NCI-H526 treated with DMSO at 0.1 percent for 48 hours (cell line): ENCODE measurements around the gene AGER.
"Not testable (repeated sequence)": the region's sequence is repeated elsewhere in the genome, so short reads cannot be mapped to it uniquely, and the experiment has no call there.

Experiments
- DNase-seq: peaks from one replicate; lab custom pipeline; 2025; lab: John Stamatoyannopoulos, UW

AGER gene

DNA sequence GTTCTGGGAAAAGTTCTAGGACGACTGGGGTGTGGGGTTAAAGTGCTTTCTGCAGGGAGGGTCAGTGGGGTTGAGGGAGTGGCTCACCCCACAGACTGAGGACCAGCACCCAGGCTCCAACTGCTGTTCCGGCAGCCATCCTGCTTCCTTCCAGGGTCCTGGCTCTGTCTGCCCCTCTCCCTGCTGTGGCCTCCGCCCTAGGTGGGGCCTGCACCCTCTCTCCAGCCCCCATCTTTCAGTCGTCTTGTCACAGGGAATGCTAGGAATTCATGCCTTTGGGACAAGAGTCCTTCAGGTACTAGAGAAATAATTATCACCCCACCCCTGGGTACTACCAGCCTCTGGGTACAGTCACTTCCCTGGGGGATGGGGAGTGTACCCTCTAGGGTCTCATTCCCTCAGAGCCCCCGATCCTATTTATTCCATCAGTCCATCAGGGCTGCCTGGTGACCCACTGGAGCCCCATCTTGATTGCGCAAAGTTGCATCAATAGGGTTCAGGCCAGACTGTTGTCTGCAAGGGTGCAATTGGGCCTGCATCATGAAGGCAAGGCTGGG is at the start of gene AGER:
Gene AGER (minus strand): TSS at position 170 of the 557 bp plus-strand sequence. CDS start 31 bp downstream, at position 139.
- no peak for DNase-seq

DNA sequence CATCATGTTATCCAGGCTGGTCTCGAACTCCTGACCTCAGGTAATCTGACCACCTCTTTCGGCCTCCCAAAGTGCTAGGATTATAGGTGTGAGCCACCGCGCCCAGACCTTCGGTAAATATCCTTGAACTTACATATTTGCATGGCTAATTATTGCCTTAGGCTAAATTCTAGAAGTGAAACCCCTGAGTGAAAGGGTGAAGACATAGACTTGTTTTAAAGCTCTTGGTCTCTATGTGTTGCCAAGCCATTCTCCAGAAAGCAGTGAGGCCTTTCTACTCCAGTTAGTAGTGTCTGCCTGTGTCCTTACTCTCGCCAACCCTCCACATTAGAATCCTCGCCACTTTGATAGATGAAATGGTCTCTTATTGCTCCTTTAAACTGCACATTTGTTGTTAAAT is 42.4 kb upstream of the AGER start:
- DNase-seq, result no peak

- DNase-seq, result no peak
These were observed 40.6 kb upstream of the AGER start for GRCh38 chr6:32224696-32225095.

DNA sequence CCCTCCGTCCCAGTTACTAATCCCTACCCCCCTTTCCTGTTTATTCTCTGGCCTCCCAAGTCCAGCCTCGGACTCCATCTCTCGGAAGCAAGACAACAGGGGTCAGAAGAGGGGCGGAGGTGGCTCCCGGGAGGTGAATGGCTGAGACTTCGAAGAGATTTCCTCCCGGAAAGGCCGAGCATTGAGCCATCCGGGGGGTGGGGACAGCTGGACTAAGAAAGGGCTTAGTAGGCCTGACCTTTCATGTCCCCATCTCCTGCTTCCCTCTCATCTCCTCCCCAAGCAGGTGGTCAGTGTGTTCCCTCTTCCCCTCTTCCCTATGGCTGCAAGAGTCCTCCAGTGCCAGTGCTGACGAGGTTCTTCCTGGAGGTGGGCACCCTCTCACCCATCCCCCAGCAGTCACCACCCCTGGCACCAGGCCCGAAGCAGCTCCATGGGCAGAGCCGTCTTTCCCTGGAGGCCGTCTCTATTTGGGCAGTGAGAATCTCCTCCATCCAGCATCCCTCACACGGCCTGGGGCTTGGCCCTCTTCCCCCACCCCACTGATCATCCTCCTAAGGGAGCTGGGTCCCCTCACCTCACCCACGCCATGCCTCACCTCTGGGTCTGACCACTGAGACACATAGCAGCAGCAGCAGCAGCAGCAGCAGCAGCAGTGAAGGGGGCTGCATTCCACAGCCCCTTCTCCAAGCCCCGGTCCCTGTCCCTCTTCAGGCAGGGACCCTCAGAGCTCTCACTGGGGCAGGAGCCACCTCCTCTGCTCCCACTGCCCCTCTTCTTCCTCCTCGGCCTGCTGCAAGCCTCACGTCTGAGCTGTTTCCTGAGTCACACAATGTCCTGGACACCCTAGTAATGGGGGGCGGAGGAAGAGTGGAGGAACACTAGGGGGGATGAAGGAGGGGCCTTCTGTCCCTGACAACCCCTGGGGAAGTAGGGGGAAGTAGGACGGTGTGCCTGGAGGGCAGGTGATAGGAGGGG is 39.5 kb upstream of the AGER start, which contains the start of gene NOTCH4:
Gene NOTCH4 (minus strand): TSS at position 810 of the 978 bp plus-strand sequence. CDS start 139 bp downstream, at position 671.
- no peak for DNase-seq

DNA sequence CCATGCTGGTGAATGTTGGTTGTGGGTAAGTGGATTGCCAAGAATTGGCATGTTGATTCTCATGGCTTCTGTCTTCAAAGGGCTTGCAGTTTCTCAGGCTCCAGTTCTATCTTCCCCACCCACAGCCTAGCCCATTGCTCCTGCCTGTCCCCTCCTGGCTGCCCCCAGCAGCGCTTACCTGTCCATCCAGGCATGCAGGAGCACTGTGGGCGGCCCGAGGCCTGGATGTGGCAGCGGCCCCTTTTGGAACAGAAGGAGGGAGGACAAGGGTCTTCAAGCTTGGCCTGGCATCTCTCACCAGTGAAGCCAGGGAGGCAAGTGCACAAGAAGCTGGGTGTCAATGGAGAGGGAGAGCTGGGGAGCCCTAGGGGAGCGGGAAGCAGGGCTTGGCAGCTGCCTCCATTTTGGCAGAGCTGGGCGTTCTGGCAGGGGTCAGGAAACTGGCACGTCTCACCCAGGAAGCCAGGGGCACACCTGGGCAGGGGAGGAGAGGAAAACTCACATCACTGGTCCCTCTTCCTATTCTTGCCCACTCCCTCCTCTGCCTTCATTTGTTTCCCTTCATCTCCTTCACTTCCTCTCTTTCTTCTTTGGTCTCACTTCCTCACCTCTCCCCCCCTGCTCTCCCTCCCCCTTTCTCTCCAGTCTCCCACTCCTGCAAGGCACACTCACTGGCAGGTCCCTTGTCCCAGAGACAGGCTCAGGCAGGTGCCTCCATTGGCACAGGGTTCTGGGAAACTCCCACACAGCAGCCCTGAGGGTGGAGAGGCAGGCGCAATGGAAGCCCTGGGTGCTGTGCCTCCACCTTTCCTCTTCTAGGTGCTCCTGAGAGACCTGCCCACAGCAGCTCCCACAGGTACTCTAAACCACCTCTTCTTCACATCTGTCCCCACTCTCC is 38.5 kb upstream of the AGER start:
- no peak for DNase-seq

DNA sequence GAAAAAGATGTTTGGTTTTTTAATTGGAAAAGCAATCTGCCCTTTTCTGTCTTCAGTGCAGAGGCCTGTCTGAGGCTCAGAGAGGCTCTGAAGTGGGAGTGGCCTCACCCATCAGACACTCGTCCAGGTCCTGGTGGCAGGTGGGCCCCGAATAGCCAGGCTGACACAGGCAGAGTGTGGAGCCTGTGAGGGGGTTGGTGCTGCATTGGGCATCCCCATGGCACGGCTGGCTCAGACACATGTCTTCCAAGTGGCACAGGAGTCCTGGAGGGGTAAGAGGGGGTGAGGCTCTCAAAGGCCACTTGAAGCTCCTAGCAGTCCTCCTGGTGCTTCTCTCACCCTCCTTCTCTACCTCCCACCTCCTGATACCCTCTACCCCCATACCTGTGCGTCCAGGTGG is 36.0 kb upstream of the AGER start:
- no peak for DNase-seq

- DNase-seq, result no peak
These were observed 34.1 kb upstream of the AGER start for GRCh38 chr6:32218167-32218566.

- no peak for DNase-seq
These were observed 32.9 kb upstream of the AGER start for GRCh38 chr6:32216998-32217397.

- DNase-seq, result no peak
These were observed 32.2 kb upstream of the AGER start for GRCh38 chr6:32216285-32216684.

DNA sequence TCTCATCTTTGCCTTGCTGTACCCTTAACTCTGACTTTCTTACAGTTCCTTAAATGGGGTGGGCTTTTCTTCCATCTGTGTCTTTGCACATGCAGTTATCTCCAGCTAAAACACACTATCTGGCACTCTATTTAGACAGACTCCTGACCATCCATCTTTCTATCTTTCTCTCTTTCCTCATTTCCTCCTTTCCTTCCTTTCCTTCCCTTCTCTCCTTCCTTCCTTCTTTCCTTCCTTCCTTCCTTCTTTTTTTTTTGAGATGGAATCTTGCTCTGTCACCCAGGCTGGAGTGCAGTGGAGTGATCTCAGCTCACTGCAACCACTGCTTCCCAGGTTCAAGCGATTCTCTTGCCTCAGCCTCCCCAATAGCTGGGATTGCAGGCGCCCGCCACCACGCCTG is 31.6 kb upstream of the AGER start:
- DNase-seq, result no peak

- no peak for DNase-seq
These were observed 30.1 kb upstream of the AGER start for GRCh38 chr6:32214126-32214525.

GRCh38 chr6:32213649-32214048 is 29.6 kb upstream of the AGER start:
- no peak for DNase-seq

DNA sequence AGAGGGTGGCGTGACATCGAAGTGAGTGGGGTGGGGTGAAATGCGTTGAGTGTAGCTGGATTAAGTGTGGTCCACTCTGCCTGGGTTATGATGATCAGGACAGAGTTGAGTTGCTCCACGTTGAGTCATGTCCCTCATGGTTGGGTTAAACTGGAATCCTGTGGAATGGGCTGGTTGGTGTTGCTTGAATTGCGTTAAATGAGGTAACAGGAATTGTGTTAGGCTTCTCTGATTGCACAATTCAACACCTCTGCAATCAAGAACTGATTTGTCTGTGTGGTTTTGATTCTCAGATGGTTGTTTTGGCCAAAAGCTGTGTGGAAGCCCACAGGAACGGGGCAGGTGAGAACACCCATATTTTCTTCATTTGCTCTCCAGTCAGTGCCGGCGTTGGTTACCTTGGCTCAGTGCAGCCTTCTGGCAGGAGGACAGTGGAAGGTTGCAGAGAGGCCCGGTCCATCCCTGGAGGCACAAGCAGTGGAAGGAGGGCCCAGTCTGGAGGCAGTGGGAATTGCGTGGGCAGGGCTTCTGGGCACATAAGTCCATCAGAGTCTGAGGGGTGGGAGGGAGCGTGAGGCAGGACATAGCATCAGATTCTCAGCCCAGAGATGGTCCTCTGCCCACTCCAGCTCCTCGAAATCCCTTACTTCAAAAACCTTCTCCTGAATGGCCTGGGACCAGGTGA is 28.2 kb upstream of the AGER start:
- no peak for DNase-seq

DNA sequence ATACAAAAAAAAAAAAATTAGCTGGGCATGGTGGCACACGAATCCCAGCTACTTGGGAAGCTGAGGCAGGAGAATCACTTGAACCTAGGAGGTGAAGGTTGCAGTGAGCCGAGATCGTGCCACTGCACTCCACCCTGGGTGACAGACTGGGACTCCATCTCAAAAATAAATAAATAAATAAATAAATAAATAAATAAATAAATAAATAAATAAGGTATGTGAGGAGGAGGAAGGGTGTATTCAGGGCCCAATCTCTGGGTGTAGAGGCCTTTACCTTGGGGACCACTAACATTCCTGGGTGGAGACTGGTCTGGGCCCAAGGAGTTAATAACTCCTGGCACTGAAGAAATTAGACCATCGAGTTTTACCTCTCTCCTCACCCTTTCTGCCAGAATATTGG is 27.4 kb upstream of the AGER start:
- DNase-seq, result not testable (repeated sequence)

DNA sequence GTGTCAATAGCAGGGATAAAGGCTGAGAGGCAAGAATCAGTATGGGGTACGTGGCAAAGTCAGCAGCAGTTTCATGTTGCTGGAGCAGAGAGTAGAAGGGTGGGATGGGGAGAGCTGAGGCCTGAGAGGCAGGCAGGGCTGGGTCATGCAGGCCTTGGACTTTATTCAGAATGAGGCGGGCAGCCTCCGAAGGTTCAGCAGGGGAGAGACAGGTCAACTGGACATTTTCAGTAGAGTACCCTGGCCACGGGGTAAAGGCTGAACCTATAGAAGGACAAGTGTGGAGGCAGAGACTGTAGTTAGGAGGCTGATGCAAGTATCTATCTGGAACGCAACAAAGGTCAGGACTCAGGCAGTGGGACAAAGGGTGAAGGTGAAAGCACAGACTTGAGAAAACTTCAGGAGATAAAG is 26.1 kb upstream of the AGER start:
- DNase-seq, result no peak

GRCh38 chr6:32208996-32209395 is 24.9 kb upstream of the AGER start:
- no peak for DNase-seq

- no peak for DNase-seq
These were observed 20.2 kb upstream of the AGER start for GRCh38 chr6:32204268-32204715.

- no peak for DNase-seq
These were observed 19.6 kb upstream of the AGER start for GRCh38 chr6:32203426-32204267.

DNA sequence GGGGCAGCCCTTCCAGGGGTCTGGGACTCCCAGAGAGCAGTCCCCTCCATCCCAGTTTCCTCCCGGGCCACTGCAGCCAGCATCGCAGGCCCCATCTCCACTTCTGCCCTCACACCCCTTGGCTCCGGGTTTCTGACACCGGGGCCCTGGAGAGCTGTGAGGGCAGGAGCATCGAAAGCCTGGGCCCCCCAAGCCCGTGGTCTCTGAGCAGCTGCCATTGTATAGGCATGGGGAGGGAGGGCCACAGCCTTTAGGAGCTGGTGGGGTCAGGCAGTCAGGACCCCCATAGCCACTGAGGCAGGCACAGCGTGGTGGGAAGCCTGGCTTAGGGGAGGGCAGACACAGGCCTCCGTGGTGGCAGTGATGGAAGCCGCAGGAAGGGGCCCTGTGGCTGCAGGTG is 18.1 kb upstream of the AGER start:
- no peak for DNase-seq

GRCh38 chr6:32200711-32201475 is 16.8 kb upstream of the AGER start:
- DNase-seq, result no peak
